Mammary epithelial cell (primary cell): ENCODE data around the gene HDAC4.

Source experiments
- CTCF ChIP-seq, 2 donors: IDR thresholded peaks in 1 of 2; conservative IDR thresholded peaks in 1 of 2; 2 replicates each; pipeline ENCODE4 v1.5.1; 2011 to 2012; ENCODE audit warnings: inconsistent platforms in 2 of 2, low read length in 2 of 2, mild to moderate bottlenecking in 2 of 2, control low read depth in 1 of 2, low read depth in 1 of 2; ENCODE audit not compliant: insufficient read depth in 1 of 2; ENCODE audit errors: extremely low read depth in 1 of 2
- EZH2 ChIP-seq: IDR thresholded peaks from 2 replicates; pipeline ENCODE4 v1.6.1; 2012; ENCODE audit warnings: low read length, inconsistent platforms, borderline replicate concordance

GRCh38 chr2:239423551-239423950 lies 22.7 kb upstream of the HDAC4 start:
- no peak for TF ChIP-seq EZH2
- TF ChIP-seq CTCF (conservative IDR thresholded peaks at IDR 0.05 in 1 of 2, IDR thresholded peaks at IDR 0.05 in 1 of 2; ENCODE audit: extremely low read depth in 1 of 2, insufficient read depth in 1 of 2, low read depth in 1 of 2, low read length in 2 of 2) = no peak
